NT2/D1 (cell line): Measurements from ENCODE around the gene FMO1.

Experiments used
- SUZ12 ChIP-seq: IDR thresholded peaks from 2 replicates; pipeline ENCODE4 v1.6.1; 2011; ENCODE audit not compliant: insufficient read length, insufficient read depth; ENCODE audit errors: extremely low read depth
- ZNF274 ChIP-seq: IDR thresholded peaks from 2 replicates; pipeline ENCODE4 v1.6.1; 2011; ENCODE audit warnings: mild to moderate bottlenecking, low read depth, low read length

GRCh38 chr1:171258429-171258828 is 10.1 kb downstream of the FMO1 start:
- no peak for TF ChIP-seq SUZ12
- TF ChIP-seq ZNF274 = no peak
